ENCODE data around the gene NELFE.
"Not testable (repeated sequence)": the region's sequence is repeated elsewhere in the genome, so short reads cannot be mapped to it uniquely, and the experiment has no call there.

- not testable (repeated sequence) for TF ChIP-seq ZNF274 (CRISPR knock-in tag; IDR thresholded peaks at IDR 0.05); CREB1 (IDR thresholded peaks at IDR 0.05); CREB1 (CRISPR knock-in tag; IDR thresholded peaks at IDR 0.05); GLI4 (CRISPR knock-in tag; IDR thresholded peaks at IDR 0.05; ENCODE audit: borderline replicate concordance)
- TF ChIP-seq, protein P1, sequence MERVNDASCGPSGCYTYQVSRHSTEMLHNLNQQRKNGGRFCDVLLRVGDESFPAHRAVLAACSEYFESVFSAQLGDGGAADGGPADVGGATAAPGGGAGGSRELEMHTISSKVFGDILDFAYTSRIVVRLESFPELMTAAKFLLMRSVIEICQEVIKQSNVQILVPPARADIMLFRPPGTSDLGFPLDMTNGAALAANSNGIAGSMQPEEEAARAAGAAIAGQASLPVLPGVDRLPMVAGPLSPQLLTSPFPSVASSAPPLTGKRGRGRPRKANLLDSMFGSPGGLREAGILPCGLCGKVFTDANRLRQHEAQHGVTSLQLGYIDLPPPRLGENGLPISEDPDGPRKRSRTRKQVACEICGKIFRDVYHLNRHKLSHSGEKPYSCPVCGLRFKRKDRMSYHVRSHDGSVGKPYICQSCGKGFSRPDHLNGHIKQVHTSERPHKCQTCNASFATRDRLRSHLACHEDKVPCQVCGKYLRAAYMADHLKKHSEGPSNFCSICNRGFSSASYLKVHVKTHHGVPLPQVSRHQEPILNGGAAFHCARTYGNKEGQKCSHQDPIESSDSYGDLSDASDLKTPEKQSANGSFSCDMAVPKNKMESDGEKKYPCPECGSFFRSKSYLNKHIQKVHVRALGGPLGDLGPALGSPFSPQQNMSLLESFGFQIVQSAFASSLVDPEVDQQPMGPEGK (CRISPR knock-in tag; IDR thresholded peaks at IDR 0.05) = not testable (repeated sequence)
Measured at GRCh38 chr6:31906727-31907126, 52.0 kb downstream of the NELFE start.
